22Rv1 (cell line): Measurements from ENCODE around the gene BEX4.
"Not testable (repeated sequence)": the region's sequence is repeated elsewhere in the genome, so short reads cannot be mapped to it uniquely, and the experiment has no call there.

ENCODE experiments used
- H3K27ac ChIP-seq: fragments of 450-650 bp; 2 replicates; pipeline ENCODE4 v1.5.1; 2017
- ZFX ChIP-seq: fragments of 450-650 bp; IDR thresholded peaks from 2 replicates; pipeline ENCODE4 v1.6.1; 2017; ENCODE audit warnings: antibody characterized with exemption, borderline replicate concordance
- TF ChIP-seq, protein P1 (sequence below): fragments of 450-650 bp; IDR thresholded peaks from 2 replicates; pipeline ENCODE4 v1.5.1; 2017; ENCODE audit warnings: mild to moderate bottlenecking

The BEX4 gene

GRCh38 chrX:103187953-103188475, 26.9 kb upstream of the BEX4 start:
- no peak for TF ChIP-seq ZFX
- TF ChIP-seq, protein P1, sequence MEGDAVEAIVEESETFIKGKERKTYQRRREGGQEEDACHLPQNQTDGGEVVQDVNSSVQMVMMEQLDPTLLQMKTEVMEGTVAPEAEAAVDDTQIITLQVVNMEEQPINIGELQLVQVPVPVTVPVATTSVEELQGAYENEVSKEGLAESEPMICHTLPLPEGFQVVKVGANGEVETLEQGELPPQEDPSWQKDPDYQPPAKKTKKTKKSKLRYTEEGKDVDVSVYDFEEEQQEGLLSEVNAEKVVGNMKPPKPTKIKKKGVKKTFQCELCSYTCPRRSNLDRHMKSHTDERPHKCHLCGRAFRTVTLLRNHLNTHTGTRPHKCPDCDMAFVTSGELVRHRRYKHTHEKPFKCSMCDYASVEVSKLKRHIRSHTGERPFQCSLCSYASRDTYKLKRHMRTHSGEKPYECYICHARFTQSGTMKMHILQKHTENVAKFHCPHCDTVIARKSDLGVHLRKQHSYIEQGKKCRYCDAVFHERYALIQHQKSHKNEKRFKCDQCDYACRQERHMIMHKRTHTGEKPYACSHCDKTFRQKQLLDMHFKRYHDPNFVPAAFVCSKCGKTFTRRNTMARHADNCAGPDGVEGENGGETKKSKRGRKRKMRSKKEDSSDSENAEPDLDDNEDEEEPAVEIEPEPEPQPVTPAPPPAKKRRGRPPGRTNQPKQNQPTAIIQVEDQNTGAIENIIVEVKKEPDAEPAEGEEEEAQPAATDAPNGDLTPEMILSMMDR, result no peak
- no peak overlapping the region for H3K27ac ChIP-seq

DNA sequence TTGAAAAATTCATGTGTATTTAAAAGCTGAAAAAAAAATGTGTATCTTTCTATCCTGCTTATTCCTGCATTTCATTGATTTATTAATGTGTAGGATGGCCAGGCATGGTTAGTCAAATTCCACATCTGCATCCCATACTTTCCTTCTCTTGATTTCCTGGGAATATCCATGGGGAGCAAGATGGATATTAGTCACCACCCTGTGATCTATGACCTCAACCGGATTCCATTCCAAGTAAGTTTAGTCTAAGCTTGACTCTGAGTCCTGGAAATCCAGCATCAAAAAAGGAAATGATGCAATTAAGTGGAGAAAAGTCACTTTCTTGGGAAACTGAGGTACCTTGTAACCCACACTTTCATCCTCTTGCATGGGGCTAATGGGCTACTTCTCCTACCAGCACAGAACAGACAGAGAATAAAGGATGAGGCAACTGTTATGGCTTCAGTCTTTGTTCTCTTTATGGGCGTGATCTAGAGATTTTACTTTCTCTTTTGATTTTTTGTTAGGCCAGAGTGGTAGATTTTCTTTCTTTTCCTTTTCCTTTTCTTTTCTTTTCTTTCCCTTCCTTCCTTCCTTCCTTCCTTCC, 17.1 kb upstream of the BEX4 start:
- TF ChIP-seq, protein P1, result no peak
- TF ChIP-seq ZFX, result no peak
- H3K27ac ChIP-seq, result no peak overlapping the region

DNA sequence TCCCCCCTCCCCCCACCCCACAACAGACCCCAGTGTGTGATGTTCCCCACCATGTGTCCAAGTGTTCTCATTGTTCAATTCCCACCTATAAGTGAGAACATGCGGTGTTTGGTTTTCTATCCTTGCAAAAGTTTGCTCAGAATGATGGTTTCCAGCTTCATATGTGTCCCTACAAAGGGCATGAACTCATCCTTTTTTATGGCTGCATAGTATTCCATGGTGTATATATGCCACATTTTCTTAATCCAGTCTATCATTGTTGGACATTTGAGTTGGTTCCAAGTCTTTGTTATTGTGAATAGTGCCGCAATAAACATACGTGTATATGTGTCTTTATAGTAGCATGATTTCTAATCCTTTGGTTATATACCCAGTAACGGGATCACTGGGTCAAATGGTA, 16.2 kb upstream of the BEX4 start:
- H3K27ac ChIP-seq, result not testable (repeated sequence)

- no peak overlapping the region for H3K27ac ChIP-seq
- no peak for TF ChIP-seq ZFX
- TF ChIP-seq, protein P1, result no peak
Measured at GRCh38 chrX:103201041-103201440, 13.9 kb upstream of the BEX4 start.

DNA sequence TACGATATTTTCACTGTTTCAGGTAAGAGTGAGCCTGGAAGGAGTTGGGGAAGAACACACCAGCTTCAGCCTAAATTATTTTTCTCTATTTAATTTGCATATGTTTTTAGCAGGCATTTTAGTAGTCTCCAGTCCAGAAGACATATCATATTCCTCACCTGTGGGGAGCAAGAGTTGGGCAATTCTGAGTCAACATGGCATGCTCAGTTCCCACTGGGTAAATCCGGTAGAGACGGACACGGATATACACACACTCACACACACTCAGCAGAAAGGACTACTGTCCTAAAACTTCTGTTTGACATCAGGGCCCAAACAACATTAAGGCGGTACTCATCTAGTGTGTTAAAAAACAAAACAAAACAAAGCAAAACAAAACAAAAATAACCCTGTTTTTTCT, 4.9 kb upstream of the BEX4 start:
- TF ChIP-seq ZFX, result no peak
- TF ChIP-seq, protein P1, result no peak
- no peak overlapping the region for H3K27ac ChIP-seq

DNA sequence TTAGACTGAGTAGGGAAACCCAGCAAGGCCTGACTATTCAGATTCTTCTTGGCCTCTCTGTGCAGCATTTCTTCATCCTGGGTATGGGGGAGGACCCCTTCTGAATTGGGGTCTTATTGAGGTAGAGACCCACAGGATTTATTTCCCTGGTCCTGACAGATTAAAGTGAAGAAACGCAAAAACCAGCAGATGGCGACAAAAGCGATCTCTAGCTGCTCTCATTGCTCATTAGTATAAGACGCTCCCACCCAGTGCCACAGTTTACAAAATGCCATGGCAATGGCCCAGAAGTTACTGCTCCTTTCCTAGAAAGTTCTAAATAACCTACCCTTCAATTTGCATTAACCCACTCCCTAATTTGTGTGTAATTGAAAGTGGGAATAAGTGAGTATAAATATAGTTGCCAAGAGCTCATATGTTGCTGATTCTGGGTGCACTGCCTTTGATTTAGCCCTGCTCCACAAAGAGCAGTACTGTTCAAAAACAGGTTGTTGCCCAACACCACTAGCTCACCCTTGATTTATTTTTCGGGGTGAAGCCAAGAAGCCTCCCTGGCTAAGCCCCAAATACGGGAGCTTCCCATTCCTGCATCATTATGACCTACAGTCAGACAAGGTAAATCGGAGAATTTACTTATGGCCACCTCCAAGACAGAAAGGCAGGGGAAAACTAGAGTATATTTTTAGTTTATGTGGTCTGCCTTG, 3.7 kb upstream of the BEX4 start:
- no peak overlapping the region for H3K27ac ChIP-seq
- TF ChIP-seq, protein P1, result peak; percentile 66
- TF ChIP-seq ZFX, result no peak

DNA sequence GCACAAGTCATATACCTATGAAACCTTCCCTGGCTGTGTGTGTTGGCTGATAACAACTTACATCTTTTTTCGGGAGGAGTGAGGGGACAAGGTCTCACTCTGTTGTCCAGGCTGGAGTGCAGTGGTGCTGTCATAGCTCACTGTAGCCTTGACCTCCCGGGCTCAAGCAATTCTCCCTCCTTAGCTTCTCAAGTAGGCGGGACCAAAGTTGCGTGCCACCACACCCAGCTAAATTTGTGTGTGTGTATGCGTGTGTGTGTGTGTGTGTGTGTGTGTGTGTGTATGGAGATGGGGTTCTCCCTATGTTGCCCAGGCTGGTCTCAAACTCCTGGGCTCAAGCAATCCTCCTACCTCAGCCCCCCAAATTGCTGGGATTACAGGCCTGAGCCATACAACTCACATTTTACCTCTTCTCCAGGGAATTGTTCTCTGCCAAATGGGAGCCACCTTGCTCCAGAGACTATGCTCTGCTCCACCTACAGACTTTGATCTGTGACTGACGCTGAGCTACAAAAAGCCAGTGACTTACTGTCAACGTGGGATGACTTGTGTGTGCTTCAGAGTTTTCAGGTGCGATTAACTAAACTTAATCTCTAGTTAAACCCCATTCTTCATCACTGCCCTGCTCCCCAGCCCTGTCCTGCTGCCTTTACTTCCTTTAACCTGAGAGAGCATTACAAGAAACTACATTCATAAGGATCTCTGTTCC, 2.0 kb upstream of the BEX4 start:
- no peak for TF ChIP-seq ZFX
- TF ChIP-seq, protein P1, result no peak
- H3K27ac ChIP-seq, result no peak overlapping the region
